ENCODE measurements around the gene EEF1G. TPM values are rescaled to one million over a fixed set of nuclear protein-coding genes. Genes with fewer than 3 reads are reported as not detected.

The EEF1G gene
- total and polyA plus RNA-seq, 9 of the 15 experiments (the other 6 are each of a cell fraction or from before 2014, with no cell fraction given) = 985 to 2,349 (median 2,035) TPM

GRCh38 chr11:62548545-62549335 lies 25.0 kb downstream of the EEF1G start (continued):
- TF ChIP-seq NFATC3 (IDR thresholded peaks at IDR 0.05) (no peak), RAD21 (CRISPR knock-in tag; conservative IDR thresholded peaks at IDR 0.05 in 1 of 2, IDR thresholded peaks at IDR 0.05 in 1 of 2) (0 out of 4 replicates have a peak, but pooled peaks of 1 of the 2 experiments have one; percentile 4), NR2C1 (IDR thresholded peaks at IDR 0.05) (no peak), NR2C1 (tag; IDR thresholded peaks at IDR 0.05) (no peak), CCNT2 (IDR thresholded peaks at IDR 0.05; ENCODE audit: borderline replicate concordance, extremely low read depth, insufficient read length, low read depth, low read length) (no peak), HOXB6 (CRISPR knock-in tag; IDR thresholded peaks at IDR 0.05; ENCODE audit: borderline replicate concordance) (no peak), L3MBTL2 (IDR thresholded peaks at IDR 0.05) (peak; percentile 62), TEAD4 (IDR thresholded peaks at IDR 0.05; ENCODE audit: low read length) (no peak), TEAD4 (CRISPR knock-in tag; IDR thresholded peaks at IDR 0.05; ENCODE audit: borderline replicate concordance) (no peak), CBFA2T3 (IDR thresholded peaks at IDR 0.05) (0 out of 2 replicates have a peak, but pooled peaks have one; percentile 7), CUX1 (CRISPR knock-in tag; IDR thresholded peaks at IDR 0.05) (no peak), GATA2 (CRISPR knock-in tag; IDR thresholded peaks at IDR 0.05) (no peak), FOXA1 (IDR thresholded peaks at IDR 0.05; ENCODE audit: borderline replicate concordance) (0 out of 2 replicates have a peak, but pooled peaks have one; percentile 39), SUPT5H (IDR thresholded peaks at IDR 0.05) (no peak), HNRNPL (IDR thresholded peaks at IDR 0.05; ENCODE audit: low read depth, low read length) (no peak), ZBTB11 (CRISPR knock-in tag; IDR thresholded peaks at IDR 0.05) (0 out of 6 replicates have a peak, but pooled peaks of 1 of the 3 experiments have one; percentile 30), MBD1 (CRISPR knock-in tag; IDR thresholded peaks at IDR 0.05) (no peak), DPF2 (IDR thresholded peaks at IDR 0.05) (0 out of 2 replicates have a peak, but pooled peaks have one; percentile 25)

Measured in K562 (cell line).